ENCODE results near the gene MMD.
"Not testable (repeated sequence)": the region's sequence is repeated elsewhere in the genome, so short reads cannot be mapped to it uniquely, and the experiment has no call there.

MMD gene

DNA sequence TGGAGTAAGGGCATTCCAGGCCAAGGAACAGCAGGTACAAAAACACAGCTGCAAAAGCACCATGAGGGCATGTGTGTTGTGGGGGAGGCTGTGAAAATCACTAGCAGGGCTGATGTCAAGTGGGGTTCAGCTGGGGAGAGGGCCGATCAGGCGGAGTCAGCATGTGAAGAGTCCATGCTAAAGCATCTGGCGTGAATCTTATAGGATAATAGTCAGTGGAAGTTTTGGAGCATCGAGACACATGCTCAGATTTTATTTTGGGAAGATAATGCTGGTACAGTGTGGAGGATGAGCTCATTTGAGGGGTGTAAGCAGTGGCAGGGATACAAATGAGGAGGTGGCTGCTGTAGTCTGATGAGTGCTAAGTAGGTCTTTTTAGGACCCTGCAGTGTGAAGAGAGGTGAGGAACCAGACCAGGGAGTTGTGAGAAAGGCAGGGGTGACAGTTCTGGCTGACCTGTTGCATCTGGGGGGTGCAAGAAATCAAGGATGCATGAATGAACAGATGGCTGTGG lies 30.3 kb downstream of the MMD start:
- Histone ChIP-seq H3K27ac (ENCODE audit: low read depth, low read length) (no peak overlapping the region), H3K4me3 (ENCODE audit: insufficient read depth, low read length, poor library complexity, severe bottlenecking) (no peak overlapping the region), H4K20me1 (ENCODE audit: low read depth, low read length) (no peaks in the 10 kb centered on the region)

DNA sequence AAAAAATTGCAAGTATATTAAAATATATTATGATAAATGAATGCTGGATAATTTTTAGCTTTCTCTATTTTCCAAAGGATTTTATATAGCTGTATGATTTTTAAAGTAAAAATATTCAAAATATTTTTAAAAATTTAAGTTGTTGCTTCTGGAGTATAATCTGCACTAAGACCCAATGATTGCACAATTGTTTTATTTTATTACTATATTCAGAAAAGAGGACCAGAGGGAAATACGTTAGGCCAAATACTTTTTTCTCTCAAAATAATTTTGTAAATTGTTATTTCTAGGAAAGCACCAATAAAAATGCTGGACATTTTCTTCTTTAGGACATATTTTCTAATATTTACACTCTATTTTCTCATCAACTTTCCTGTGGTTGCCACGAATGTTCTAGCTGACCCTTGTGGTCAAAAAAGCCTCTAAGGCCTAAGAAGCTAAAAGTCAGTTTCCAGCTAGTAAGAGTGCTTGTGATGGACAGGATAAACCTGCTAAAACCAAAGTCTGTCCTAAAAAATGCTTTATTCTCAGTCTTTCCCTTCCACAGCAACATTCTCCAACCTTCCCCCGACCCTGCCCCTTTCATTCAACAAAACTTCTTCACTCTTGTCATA lies 31.2 kb downstream of the MMD start:
- Histone ChIP-seq H3F3A (ENCODE audit: insufficient read depth) (no peaks in the 10 kb centered on the region), H2AFZ (ENCODE audit: low read depth, low read length, severe bottlenecking) (no peak overlapping the region), H3K4me3 (ENCODE audit: insufficient read depth, low read length, poor library complexity, severe bottlenecking) (no peak overlapping the region), H3K9me2 (replicated peaks; ENCODE audit: insufficient read depth, low read length) (no peaks in the 10 kb centered on the region), H3K36me3 (ENCODE audit: low read length) (peaks cover 4% of the 10 kb centered on the region; the same call in 1 of the 2 replicates), H3K79me2 (ENCODE audit: insufficient read depth, low read length) (no peaks in the 10 kb centered on the region), H3K27ac (ENCODE audit: low read depth, low read length) (no peak overlapping the region), H3K27me3 (ENCODE audit: low read length) (no peaks in the 10 kb centered on the region), H3K9me3 (ENCODE audit: insufficient read depth, low read length) (no peaks in the 10 kb centered on the region), H3K4me2 (ENCODE audit: low read depth, low read length, poor library complexity, severe bottlenecking) (no peak overlapping the region), H4K20me1 (ENCODE audit: low read depth, low read length) (no peaks in the 10 kb centered on the region), H3K9ac (ENCODE audit: low read length) (no peak overlapping the region)
- no peak for TF ChIP-seq EZH2phosphoT487 (conservative IDR thresholded peaks at IDR 0.05; ENCODE audit: low read length)
- TF ChIP-seq, protein P1, sequence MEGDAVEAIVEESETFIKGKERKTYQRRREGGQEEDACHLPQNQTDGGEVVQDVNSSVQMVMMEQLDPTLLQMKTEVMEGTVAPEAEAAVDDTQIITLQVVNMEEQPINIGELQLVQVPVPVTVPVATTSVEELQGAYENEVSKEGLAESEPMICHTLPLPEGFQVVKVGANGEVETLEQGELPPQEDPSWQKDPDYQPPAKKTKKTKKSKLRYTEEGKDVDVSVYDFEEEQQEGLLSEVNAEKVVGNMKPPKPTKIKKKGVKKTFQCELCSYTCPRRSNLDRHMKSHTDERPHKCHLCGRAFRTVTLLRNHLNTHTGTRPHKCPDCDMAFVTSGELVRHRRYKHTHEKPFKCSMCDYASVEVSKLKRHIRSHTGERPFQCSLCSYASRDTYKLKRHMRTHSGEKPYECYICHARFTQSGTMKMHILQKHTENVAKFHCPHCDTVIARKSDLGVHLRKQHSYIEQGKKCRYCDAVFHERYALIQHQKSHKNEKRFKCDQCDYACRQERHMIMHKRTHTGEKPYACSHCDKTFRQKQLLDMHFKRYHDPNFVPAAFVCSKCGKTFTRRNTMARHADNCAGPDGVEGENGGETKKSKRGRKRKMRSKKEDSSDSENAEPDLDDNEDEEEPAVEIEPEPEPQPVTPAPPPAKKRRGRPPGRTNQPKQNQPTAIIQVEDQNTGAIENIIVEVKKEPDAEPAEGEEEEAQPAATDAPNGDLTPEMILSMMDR (IDR thresholded peaks at IDR 0.05; ENCODE audit: insufficient read depth, low read length, poor library complexity, severe bottlenecking) = no peak

More for the DNA sequence above, 30.3 kb downstream of the MMD start:
- H3K9me2 ChIP-seq (replicated peaks; ENCODE audit: insufficient read depth, low read length) = no peaks in the 10 kb centered on the region
- H3K4me2 ChIP-seq (ENCODE audit: low read depth, low read length, poor library complexity, severe bottlenecking) = no peak overlapping the region
- H3K9ac ChIP-seq (ENCODE audit: low read length) = no peak overlapping the region
- H2AFZ ChIP-seq (ENCODE audit: low read depth, low read length, severe bottlenecking) = no peak overlapping the region
- no peaks in the 10 kb centered on the region for H3K79me2 ChIP-seq (ENCODE audit: insufficient read depth, low read length)
- TF ChIP-seq, protein P1 (IDR thresholded peaks at IDR 0.05; ENCODE audit: insufficient read depth, low read length, poor library complexity, severe bottlenecking) = no peak
- no peak for TF ChIP-seq EZH2phosphoT487 (conservative IDR thresholded peaks at IDR 0.05; ENCODE audit: low read length)
- no peaks in the 10 kb centered on the region for H3K27me3 ChIP-seq (ENCODE audit: low read length)
- no peaks in the 10 kb centered on the region for H3K9me3 ChIP-seq (ENCODE audit: insufficient read depth, low read length)
- H3F3A ChIP-seq (ENCODE audit: insufficient read depth) = no peaks in the 10 kb centered on the region
- peaks cover 4% of the 10 kb centered on the region; the same call in 1 of the 2 replicates for H3K36me3 ChIP-seq (ENCODE audit: low read length)

DNA sequence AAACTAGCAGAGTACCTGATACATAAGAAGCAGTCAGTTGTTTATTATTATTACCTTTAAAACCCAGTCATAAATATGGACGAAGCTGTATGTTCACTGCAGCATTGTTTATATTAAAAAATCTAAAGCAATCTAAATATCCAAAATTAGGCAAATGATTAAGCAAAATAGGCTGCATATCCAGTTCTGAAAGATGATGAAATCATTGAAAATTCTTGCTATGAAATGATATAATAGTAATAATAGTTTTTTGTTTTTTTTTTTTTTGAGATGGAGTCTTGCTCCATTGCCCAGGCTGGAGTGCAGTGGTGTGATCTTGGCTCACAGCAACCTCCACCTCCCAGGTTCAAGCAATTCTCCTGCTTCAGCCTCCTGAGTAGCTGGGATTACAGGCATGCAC lies 31.9 kb downstream of the MMD start:
- H3K4me3 ChIP-seq (ENCODE audit: insufficient read depth, low read length, poor library complexity, severe bottlenecking) = not testable (repeated sequence)

DNA sequence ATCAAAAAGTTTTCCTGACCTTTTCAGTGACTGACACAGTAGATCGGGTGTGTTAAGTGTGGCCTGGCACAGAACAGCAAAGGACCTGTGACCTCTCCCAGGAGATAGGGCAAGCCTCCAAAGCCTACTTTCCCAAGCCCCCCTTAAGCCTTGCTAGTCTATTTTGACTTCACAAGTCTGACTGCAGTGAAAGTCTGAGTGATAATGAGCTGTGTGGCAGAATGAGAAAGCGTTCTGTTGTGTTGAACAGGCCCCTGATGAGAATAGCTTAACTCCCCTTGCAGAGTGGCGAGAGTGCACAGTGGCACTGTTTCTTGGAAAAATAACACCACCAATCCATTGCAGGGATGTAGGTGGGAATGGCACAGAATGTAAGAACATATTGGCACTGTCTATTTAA lies 32.8 kb downstream of the MMD start:
- no peaks in the 10 kb centered on the region for H3K9me2 ChIP-seq (replicated peaks; ENCODE audit: insufficient read depth, low read length)
- no peak overlapping the region for H3K4me3 ChIP-seq (ENCODE audit: insufficient read depth, low read length, poor library complexity, severe bottlenecking)
- H3K9me3 ChIP-seq (ENCODE audit: insufficient read depth, low read length) = no peaks in the 10 kb centered on the region
- H3K36me3 ChIP-seq (ENCODE audit: low read length) = peaks cover 4% of the 10 kb centered on the region; the same call in 1 of the 2 replicates
- H3K9ac ChIP-seq (ENCODE audit: low read length) = no peak overlapping the region
- no peaks in the 10 kb centered on the region for H3K27me3 ChIP-seq (ENCODE audit: low read length)
- H3K27ac ChIP-seq (ENCODE audit: low read depth, low read length) = no peak overlapping the region
- H3K4me2 ChIP-seq (ENCODE audit: low read depth, low read length, poor library complexity, severe bottlenecking) = no peak overlapping the region
- H3F3A ChIP-seq (ENCODE audit: insufficient read depth) = no peaks in the 10 kb centered on the region
- no peaks in the 10 kb centered on the region for H3K79me2 ChIP-seq (ENCODE audit: insufficient read depth, low read length)
- TF ChIP-seq, protein P1 (IDR thresholded peaks at IDR 0.05; ENCODE audit: insufficient read depth, low read length, poor library complexity, severe bottlenecking) = no peak
- TF ChIP-seq EZH2phosphoT487 (conservative IDR thresholded peaks at IDR 0.05; ENCODE audit: low read length) = no peak
- H4K20me1 ChIP-seq (ENCODE audit: low read depth, low read length) = no peaks in the 10 kb centered on the region
- no peak overlapping the region for H2AFZ ChIP-seq (ENCODE audit: low read depth, low read length, severe bottlenecking)

More for the DNA sequence above, 31.9 kb downstream of the MMD start:
- not testable (repeated sequence) for H3K4me2 ChIP-seq (ENCODE audit: low read depth, low read length, poor library complexity, severe bottlenecking); H3K79me2 ChIP-seq (ENCODE audit: insufficient read depth, low read length); H3K27ac ChIP-seq (ENCODE audit: low read depth, low read length); H2AFZ ChIP-seq (ENCODE audit: low read depth, low read length, severe bottlenecking); H3K27me3 ChIP-seq (ENCODE audit: low read length); H3K9ac ChIP-seq (ENCODE audit: low read length); H3K9me3 ChIP-seq (ENCODE audit: insufficient read depth, low read length); H4K20me1 ChIP-seq (ENCODE audit: low read depth, low read length); H3K9me2 ChIP-seq (replicated peaks; ENCODE audit: insufficient read depth, low read length); H3K36me3 ChIP-seq (ENCODE audit: low read length); H3F3A ChIP-seq (ENCODE audit: insufficient read depth)

All from SU-DHL-6 (cell line).